ENCODE measurements around the gene LSM10.

GRCh38 chr1:36438715-36439114, 41.0 kb upstream of the LSM10 start:
- TF ChIP-seq CTCF (conservative IDR thresholded peaks at IDR 0.05; ENCODE audit: low read length) (no peak), EZH2phosphoT487 (IDR thresholded peaks at IDR 0.05; ENCODE audit: borderline replicate concordance) (no peak)

Measured in Loucy (cell line).